H1 (cell line): Measurements from ENCODE around the gene TPST2. TPM values are rescaled to one million over a fixed set of nuclear protein-coding genes. Genes with fewer than 3 reads are reported as not detected.

Source experiments
- CTCF ChIA-PET: fragments of 300-600 bp; sonication (Branson Sonifier 250); formaldehyde crosslinking; loops from one replicate; lab custom pipeline; 2021; ENCODE audit not compliant: partially characterized antibody; lab: Charles Lee
- POLR2A ChIA-PET: fragments of 300-600 bp; sonication (Branson Sonifier 250); formaldehyde crosslinking; loops from one replicate; lab custom pipeline; 2021; ENCODE audit warnings: inconsistent platforms; ENCODE audit not compliant: partially characterized antibody; lab: Charles Lee
- DNase-seq, 2 experiments: peaks; one replicate each; pipeline versions ENCODE4 v3.0.0 to v3.0.0-alpha.2; 2010 to 2022; ENCODE audit warnings: low spot score in 2 of 2, low read depth in 1 of 2, mixed read lengths in 1 of 2
- FAIRE-seq: peaks from 2 replicates; lab custom pipeline; 2011; peaks lifted over from hg19 to GRCh38; lab: Jason Lieb, UNC
- H2AFZ ChIP-seq: 2 replicates; pipeline ENCODE4 v1.8.1; 2012; ENCODE audit warnings: low read length, inconsistent platforms
- H2AK5ac ChIP-seq: 2 replicates; pipeline ENCODE4 v1.6.1; 2013; ENCODE audit warnings: low read depth, low read length
- H2BK120ac ChIP-seq: replicated peaks from 2 replicates; pipeline ENCODE3; 2013; ENCODE audit warnings: low read depth, low read length, inconsistent platforms
- H2BK12ac ChIP-seq: 2 replicates; pipeline ENCODE4 v1.6.1; 2013; ENCODE audit warnings: low read depth, low read length
- H2BK15ac ChIP-seq: 2 replicates; pipeline ENCODE4 v1.6.1; 2013; ENCODE audit warnings: low read length
- H2BK20ac ChIP-seq: 2 replicates; pipeline ENCODE4 v1.6.1; 2013; ENCODE audit warnings: low read length
- H2BK5ac ChIP-seq: 2 replicates; pipeline ENCODE4 v1.6.1; 2013; ENCODE audit warnings: low read depth, low read length
- H3K14ac ChIP-seq: 2 replicates; pipeline ENCODE4 v1.6.1; 2013; ENCODE audit warnings: inconsistent platforms; ENCODE audit not compliant: insufficient read length
- H3K18ac ChIP-seq: 2 replicates; pipeline ENCODE4 v1.6.1; 2013; ENCODE audit warnings: low read length; ENCODE audit errors: extremely low read depth
- H3K23ac ChIP-seq: 2 replicates; pipeline ENCODE4 v1.6.1; 2013; ENCODE audit warnings: inconsistent platforms; ENCODE audit not compliant: insufficient read length
- H3K23me2 ChIP-seq: 2 replicates; pipeline ENCODE4 v1.6.1; 2013; ENCODE audit warnings: low read depth, low read length
- H3K27ac ChIP-seq: 2 replicates; pipeline ENCODE4 v1.6.1; 2011; ENCODE audit warnings: low read depth, low read length, inconsistent platforms
- H3K27me3 ChIP-seq, 4 experiments: replicated peaks in 1 of 4; 1 replicate in 1 of 4; 2 replicates in 3 of 4; pipeline versions ENCODE4 v1.6.1 to v1.8.1; 2011 to 2013; ENCODE audit warnings: low read length in 3 of 4, mild to moderate bottlenecking in 3 of 4, inconsistent platforms in 2 of 4, mixed read lengths in 2 of 4, moderate library complexity in 1 of 4; ENCODE audit not compliant: control insufficient read depth in 3 of 4, insufficient read depth in 3 of 4; ENCODE audit errors: extremely low read depth in 1 of 4
- H3K36me3 ChIP-seq, 4 experiments: 2 replicates each; pipeline versions ENCODE4 v1.6.1 to v1.8.1; 2011 to 2013; ENCODE audit warnings: mild to moderate bottlenecking in 4 of 4, low read length in 3 of 4, moderate library complexity in 2 of 4, control low read depth in 1 of 4, inconsistent platforms in 1 of 4; ENCODE audit not compliant: insufficient read depth in 4 of 4, control insufficient read depth in 2 of 4
- H3K4ac ChIP-seq: replicated peaks from 2 replicates; pipeline ENCODE3; 2013; ENCODE audit warnings: low read length, low read depth, mixed read lengths, inconsistent platforms; ENCODE audit not compliant: insufficient read length
- H3K4me1 ChIP-seq, 4 experiments: replicated peaks in 1 of 4; 1 replicate in 1 of 4; 2 replicates in 3 of 4; pipeline versions ENCODE4 v1.6.1 to v1.8.1; 2011 to 2013; ENCODE audit warnings: low read length in 3 of 4, inconsistent platforms in 2 of 4, mixed read lengths in 1 of 4; ENCODE audit not compliant: insufficient read depth in 4 of 4, control insufficient read depth in 3 of 4
- H3K4me2 ChIP-seq, 2 experiments: 2 replicates each; pipeline versions ENCODE4 v1.6.1 to v1.8.1; 2011 to 2013; ENCODE audit warnings: low read depth in 2 of 2, low read length in 2 of 2, control low read depth in 1 of 2, inconsistent platforms in 1 of 2, mild to moderate bottlenecking in 1 of 2; ENCODE audit not compliant: insufficient read depth in 1 of 2
- H3K4me3 ChIP-seq, 4 experiments: fragments of 200-600, 300-600 bp in 1 of 4; sonication (generic), shearing (Covaris generic), sonication (Bioruptor Twin) in 1 of 4; 2 replicates each; pipeline versions ENCODE4 v1.5.1 to v1.8.1; 2011 to 2016; ENCODE audit warnings: low read length in 4 of 4, low read depth in 3 of 4, control low read depth in 2 of 4, inconsistent platforms in 2 of 4, mild to moderate bottlenecking in 2 of 4, mixed read lengths in 1 of 4, moderate library complexity in 1 of 4; ENCODE audit not compliant: insufficient read depth in 2 of 4; ENCODE audit errors: extremely low read depth in 1 of 4
- H3K56ac ChIP-seq: replicated peaks from 2 replicates; pipeline ENCODE3; 2013; ENCODE audit warnings: low read depth, mild to moderate bottlenecking, mixed read lengths, low read length, inconsistent platforms; ENCODE audit not compliant: insufficient read length
- H3K79me1 ChIP-seq: 2 replicates; pipeline ENCODE4 v1.6.1; 2013; ENCODE audit warnings: low read depth, low read length, control low read depth
- H3K79me2 ChIP-seq, 2 experiments: 2 replicates each; pipeline versions ENCODE4 v1.6.1 to v1.8.1; 2012 to 2013; ENCODE audit warnings: low read length in 2 of 2, mild to moderate bottlenecking in 2 of 2, inconsistent platforms in 1 of 2; ENCODE audit not compliant: insufficient read depth in 2 of 2, control insufficient read depth in 1 of 2
- H3K9ac ChIP-seq, 4 experiments: replicated peaks in 1 of 4; 1 replicate in 1 of 4; 2 replicates in 3 of 4; pipeline versions ENCODE4 v1.6.1 to v1.8.1; 2011 to 2013; ENCODE audit warnings: low read depth in 3 of 4, low read length in 3 of 4, control low read depth in 2 of 4, mild to moderate bottlenecking in 2 of 4, moderate library complexity in 2 of 4, inconsistent platforms in 1 of 4; ENCODE audit errors: extremely low read depth in 1 of 4
- H3K9me3 ChIP-seq, 2 experiments: 2 replicates each; pipeline versions ENCODE4 v1.6.1 to v1.8.1; 2012 to 2013; ENCODE audit warnings: mild to moderate bottlenecking in 2 of 2, moderate library complexity in 2 of 2, control low read depth in 1 of 2, inconsistent platforms in 1 of 2, low read depth in 1 of 2, low read length in 1 of 2, mixed read lengths in 1 of 2; ENCODE audit not compliant: insufficient read depth in 2 of 2
- H4K20me1 ChIP-seq, 2 experiments: replicated peaks in 1 of 2; 2 replicates each; pipeline versions ENCODE3 to v1.8.1; 2011 to 2013; ENCODE audit warnings: inconsistent platforms in 2 of 2, low read length in 2 of 2, mild to moderate bottlenecking in 1 of 2; ENCODE audit not compliant: insufficient read depth in 2 of 2, control insufficient read depth in 1 of 2
- H4K5ac ChIP-seq: 2 replicates; pipeline ENCODE4 v1.6.1; 2013; ENCODE audit warnings: low read length, low read depth, mixed read lengths, inconsistent platforms; ENCODE audit not compliant: insufficient read length
- H4K8ac ChIP-seq: 2 replicates; pipeline ENCODE4 v1.8.0; 2013; ENCODE audit warnings: mild to moderate bottlenecking, moderate library complexity, low read length, inconsistent platforms; ENCODE audit not compliant: insufficient read depth; ENCODE audit errors: extremely low read depth
- H4K91ac ChIP-seq: replicated peaks from 2 replicates; pipeline ENCODE3; 2013; ENCODE audit warnings: low read length, mixed read lengths, inconsistent platforms; ENCODE audit not compliant: insufficient read length
- BACH1 ChIP-seq: IDR thresholded peaks from 2 replicates; pipeline ENCODE4 v1.6.1; 2012; ENCODE audit warnings: low read length, improper control_type of control experiment
- CHD2 ChIP-seq: IDR thresholded peaks from 2 replicates; pipeline ENCODE4 v1.6.1; 2012; ENCODE audit warnings: low read length, improper control_type of control experiment
- EGR1 ChIP-seq: IDR thresholded peaks from 2 replicates; pipeline ENCODE4 v1.6.1; 2011; ENCODE audit warnings: low read depth, low read length, borderline replicate concordance
- GTF2F1 ChIP-seq: IDR thresholded peaks from 2 replicates; pipeline ENCODE4 v1.6.1; 2012; ENCODE audit warnings: low read depth, low read length, improper control_type of control experiment, borderline replicate concordance
- KDM1A ChIP-seq: fragments of 200-600, 300-600 bp; sonication (generic); IDR thresholded peaks from 2 replicates; pipeline ENCODE4 v1.7.1; 2016; ENCODE audit warnings: mild to moderate bottlenecking, low read length, borderline replicate concordance
- POU5F1 ChIP-seq: IDR thresholded peaks from 2 replicates; pipeline ENCODE4 v1.6.1; 2011; ENCODE audit warnings: low read depth, mild to moderate bottlenecking, low read length, moderate library complexity
- SP1 ChIP-seq: IDR thresholded peaks from 2 replicates; pipeline ENCODE4 v1.6.1; 2011; ENCODE audit warnings: low read depth, low read length
- WGBS, 2 experiments: shearing (Covaris generic) in 1 of 2; methylation state at CpG; one replicate each; pipeline versions ENCODE4 v1.1.6 to v1.1.7; 2013 to 2015; ENCODE audit warnings: low lambda C conversion rate in 2 of 2, mixed read lengths in 2 of 2, inconsistent platforms in 1 of 2, low coverage in 1 of 2, missing lambda C conversion rate in 1 of 2; ENCODE audit not compliant: insufficient replicate concordance in 2 of 2, insufficient coverage in 1 of 2, insufficient read length in 1 of 2; ENCODE audit errors: extremely low coverage in 1 of 2, missing lambda C conversion rate in 1 of 2; 5-methylcytosine and 5-hydroxymethylcytosine counted together
- polyA plus RNA-seq, 7 experiments: library from polyadenylated mRNA; depleted of rRNA in 3 of 7; stranded (reverse) in 5 of 7; unstranded in 2 of 7; fragments of >200 nt in 5 of 7; fragments of 200-250 nt in 2 of 7; gene quantifications; 1 replicate in 5 of 7; 2 replicates in 1 of 7; 4 replicates in 1 of 7; pipeline versions ENCODE4 v1.2.1 to v1.2.3, GENCODE V29; 2011 to 2013; ENCODE audit warnings: missing spikeins in 2 of 7, mixed read lengths in 2 of 7
- total RNA-seq: library from RNA; stranded (reverse); fragmentation: NEBNext Ultra II Directional; extraction: Animal tissue kit (Norgen Biotek cat#: 25700); gene quantifications from 2 replicates; pipeline ENCODE4 v1.2.1, GENCODE V29; 2021
- TF ChIP-seq, protein P1 (sequence below), 3 experiments: IDR thresholded peaks; 1 replicate in 2 of 3; 2 replicates in 1 of 3; pipeline versions ENCODE4 v1.5.1 to v1.6.1; 2011; ENCODE audit warnings: low read length in 3 of 3, mild to moderate bottlenecking in 3 of 3, inconsistent platforms in 2 of 3, low read depth in 1 of 3, moderate library complexity in 1 of 3; ENCODE audit not compliant: insufficient read depth in 1 of 3; ENCODE audit errors: control extremely low read depth in 1 of 3
- TF ChIP-seq, protein P2 (sequence below): IDR thresholded peaks from 2 replicates; pipeline ENCODE4 v1.6.1; 2012; ENCODE audit warnings: inconsistent platforms
- TF ChIP-seq, protein P3 (sequence below): IDR thresholded peaks from 2 replicates; pipeline ENCODE4 v1.6.1; 2011; ENCODE audit warnings: low read length, improper control_type of control experiment

TPST2 gene
- total and polyA plus RNA-seq, 2 of the 8 experiments (the other 6 are each of a cell fraction or from before 2014, with no cell fraction given) = 58.8 to 143 TPM

DNA sequence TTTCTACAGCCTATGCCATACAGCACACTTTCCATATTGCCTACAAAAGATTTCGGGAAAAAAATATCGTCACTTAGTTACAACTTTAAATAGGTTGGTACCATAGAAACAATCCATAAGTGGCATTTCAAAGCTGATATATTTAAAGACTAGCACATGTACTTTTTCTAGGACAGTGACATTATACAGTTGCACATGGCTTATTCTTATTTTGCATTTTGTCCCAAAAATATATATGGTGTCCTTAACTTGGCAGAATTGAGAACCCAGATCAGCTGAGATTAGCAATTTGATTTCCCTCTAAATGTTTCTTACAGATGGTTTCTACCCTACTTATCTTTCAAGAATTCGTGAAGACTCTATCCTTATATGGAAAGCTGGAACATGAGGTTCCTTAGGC is 74.0 kb downstream of the TPST2 start:
- Histone ChIP-seq H4K20me1 (no peaks in the 10 kb centered on the region), H3K14ac (no peak overlapping the region), H3K79me2 (peaks cover 4 to 16% of the 10 kb centered on the region in 2 experiments), H3K9me3 (no peaks in the 10 kb centered on the region), H3K36me3 (no peaks in the 10 kb centered on the region), H3K18ac (no peak overlapping the region), H2BK20ac (no peak overlapping the region), H4K91ac (no peak overlapping the region), H4K5ac (no peak overlapping the region), H3K79me1 (no peaks in the 10 kb centered on the region; the same call in 1 of the 2 replicates), H2BK12ac (no peak overlapping the region), H2BK5ac (no peak overlapping the region), H3K27me3 (no peaks in the 10 kb centered on the region), H3K4me2 (no peak overlapping the region), H3K4me3 (no peak overlapping the region), H3K4ac (no peak overlapping the region), H3K9ac (no peak overlapping the region), H2AK5ac (no peak overlapping the region), H2BK120ac (no peak overlapping the region), H2AFZ (no peak overlapping the region), H3K27ac (no peak overlapping the region), H3K56ac (no peak overlapping the region), H3K4me1 (peaks cover 0 to 5% (median 3%) of the 10 kb centered on the region in 4 experiments; a peak in 3 of 7 replicates), H4K8ac (no peak overlapping the region), H3K23ac (no peak overlapping the region), H3K23me2 (peaks cover 6% of the 10 kb centered on the region; the same call in 1 of the 2 replicates), H2BK15ac (no peak overlapping the region)
- ChIA-PET CTCF (interaction anchor here (0.6 to 1.8 kb wide), 3 partner anchors 22 to 55 kb away, joined by 3 to 5 read pairs (median 3); no protein-coding TSS in a partner anchor), POLR2A (interaction anchor here (1.1 to 2.3 kb wide), 7 partner anchors 9 to 63 kb away, joined by 3 to 9 read pairs (median 4); partner anchors contain the start of genes HPS4 and SRRD)
- 92% methylated on average over 3 of the region's 3 CpGs; no CpG with 5 or more reads in 1 of the 2 experiments for WGBS, 2 experiments
- no peak for DNase-seq
- TF ChIP-seq POU5F1 (no peak), SP1 (no peak), EGR1 (no peak), CHD2 (no peak), KDM1A (no peak), BACH1 (no peak), GTF2F1 (no peak)
- TF ChIP-seq, protein P1, sequence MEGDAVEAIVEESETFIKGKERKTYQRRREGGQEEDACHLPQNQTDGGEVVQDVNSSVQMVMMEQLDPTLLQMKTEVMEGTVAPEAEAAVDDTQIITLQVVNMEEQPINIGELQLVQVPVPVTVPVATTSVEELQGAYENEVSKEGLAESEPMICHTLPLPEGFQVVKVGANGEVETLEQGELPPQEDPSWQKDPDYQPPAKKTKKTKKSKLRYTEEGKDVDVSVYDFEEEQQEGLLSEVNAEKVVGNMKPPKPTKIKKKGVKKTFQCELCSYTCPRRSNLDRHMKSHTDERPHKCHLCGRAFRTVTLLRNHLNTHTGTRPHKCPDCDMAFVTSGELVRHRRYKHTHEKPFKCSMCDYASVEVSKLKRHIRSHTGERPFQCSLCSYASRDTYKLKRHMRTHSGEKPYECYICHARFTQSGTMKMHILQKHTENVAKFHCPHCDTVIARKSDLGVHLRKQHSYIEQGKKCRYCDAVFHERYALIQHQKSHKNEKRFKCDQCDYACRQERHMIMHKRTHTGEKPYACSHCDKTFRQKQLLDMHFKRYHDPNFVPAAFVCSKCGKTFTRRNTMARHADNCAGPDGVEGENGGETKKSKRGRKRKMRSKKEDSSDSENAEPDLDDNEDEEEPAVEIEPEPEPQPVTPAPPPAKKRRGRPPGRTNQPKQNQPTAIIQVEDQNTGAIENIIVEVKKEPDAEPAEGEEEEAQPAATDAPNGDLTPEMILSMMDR (IDR thresholded peaks at IDR 0.05; ENCODE audit: control extremely low read depth in 1 of 3, insufficient read depth in 1 of 3, low read depth in 1 of 3, low read length in 3 of 3) = no peak
- TF ChIP-seq, protein P2, sequence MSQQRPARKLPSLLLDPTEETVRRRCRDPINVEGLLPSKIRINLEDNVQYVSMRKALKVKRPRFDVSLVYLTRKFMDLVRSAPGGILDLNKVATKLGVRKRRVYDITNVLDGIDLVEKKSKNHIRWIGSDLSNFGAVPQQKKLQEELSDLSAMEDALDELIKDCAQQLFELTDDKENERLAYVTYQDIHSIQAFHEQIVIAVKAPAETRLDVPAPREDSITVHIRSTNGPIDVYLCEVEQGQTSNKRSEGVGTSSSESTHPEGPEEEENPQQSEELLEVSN = no peak
- TF ChIP-seq, protein P3, sequence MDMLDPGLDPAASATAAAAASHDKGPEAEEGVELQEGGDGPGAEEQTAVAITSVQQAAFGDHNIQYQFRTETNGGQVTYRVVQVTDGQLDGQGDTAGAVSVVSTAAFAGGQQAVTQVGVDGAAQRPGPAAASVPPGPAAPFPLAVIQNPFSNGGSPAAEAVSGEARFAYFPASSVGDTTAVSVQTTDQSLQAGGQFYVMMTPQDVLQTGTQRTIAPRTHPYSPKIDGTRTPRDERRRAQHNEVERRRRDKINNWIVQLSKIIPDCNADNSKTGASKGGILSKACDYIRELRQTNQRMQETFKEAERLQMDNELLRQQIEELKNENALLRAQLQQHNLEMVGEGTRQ = no peak
- no peak for FAIRE-seq
